Duodenal mucosa (tissue), 2 donors: Measurements from ENCODE around the gene CNTNAP2.

ENCODE experiments used
- H3K27ac ChIP-seq: one replicate; pipeline ENCODE4 v1.7.0; 2013; ENCODE audit warnings: low read depth, low read length
- H3K27me3 ChIP-seq, 2 donors: one replicate each; pipeline ENCODE4 v1.7.0; 2013; ENCODE audit warnings: low read length in 2 of 2, control low read depth in 1 of 2; ENCODE audit not compliant: insufficient read depth in 2 of 2, control insufficient read depth in 1 of 2
- H3K36me3 ChIP-seq, 2 donors: one replicate each; pipeline ENCODE4 v1.7.0; 2013; ENCODE audit warnings: low read length in 2 of 2, control low read depth in 1 of 2; ENCODE audit not compliant: insufficient read depth in 2 of 2, control insufficient read depth in 1 of 2
- H3K4me1 ChIP-seq, 2 donors: one replicate each; pipeline ENCODE4 v1.7.0; 2013; ENCODE audit warnings: low read length in 2 of 2, control low read depth in 1 of 2; ENCODE audit not compliant: insufficient read depth in 2 of 2, control insufficient read depth in 1 of 2
- H3K4me3 ChIP-seq, 2 donors: one replicate each; pipeline ENCODE4 v1.7.0; 2013; ENCODE audit warnings: low read length in 2 of 2, low read depth in 1 of 2
- H3K9ac ChIP-seq, 2 donors: one replicate each; pipeline ENCODE4 v1.7.0; 2013; ENCODE audit warnings: low read length in 2 of 2, low read depth in 1 of 2
- H3K9me3 ChIP-seq, 2 donors: one replicate each; pipeline ENCODE4 v1.7.0; 2013; ENCODE audit warnings: low read length in 2 of 2, control low read depth in 1 of 2; ENCODE audit not compliant: control insufficient read depth in 1 of 2

CNTNAP2 gene

DNA sequence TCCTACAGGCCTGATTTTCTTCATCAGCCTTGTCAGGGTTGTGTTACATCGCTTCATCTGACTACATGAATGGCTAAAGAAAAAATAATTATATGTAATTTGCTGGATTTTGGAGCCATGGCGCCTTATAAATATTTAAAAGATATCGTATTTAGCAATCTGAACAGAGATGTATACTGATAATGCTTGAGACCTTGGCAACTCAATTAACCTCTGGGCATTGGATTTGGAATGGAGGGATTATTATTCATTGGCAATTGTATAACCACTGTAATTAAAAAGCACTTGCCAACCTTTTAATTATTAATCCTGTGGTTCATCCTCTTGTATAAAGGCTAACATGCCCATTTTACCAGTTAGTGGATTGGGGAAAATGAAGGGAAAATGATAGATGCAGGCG lies 745.1 kb downstream of the CNTNAP2 start:
- H3K27me3 ChIP-seq: no peaks in the 10 kb centered on the region
- no peak overlapping the region for H3K4me3 ChIP-seq
- no peak overlapping the region for H3K27ac ChIP-seq
- no peaks in the 10 kb centered on the region for H3K36me3 ChIP-seq
- no peak overlapping the region for H3K9ac ChIP-seq
- H3K9me3 ChIP-seq: no peaks in the 10 kb centered on the region
- H3K4me1 ChIP-seq: no peaks in the 10 kb centered on the region

DNA sequence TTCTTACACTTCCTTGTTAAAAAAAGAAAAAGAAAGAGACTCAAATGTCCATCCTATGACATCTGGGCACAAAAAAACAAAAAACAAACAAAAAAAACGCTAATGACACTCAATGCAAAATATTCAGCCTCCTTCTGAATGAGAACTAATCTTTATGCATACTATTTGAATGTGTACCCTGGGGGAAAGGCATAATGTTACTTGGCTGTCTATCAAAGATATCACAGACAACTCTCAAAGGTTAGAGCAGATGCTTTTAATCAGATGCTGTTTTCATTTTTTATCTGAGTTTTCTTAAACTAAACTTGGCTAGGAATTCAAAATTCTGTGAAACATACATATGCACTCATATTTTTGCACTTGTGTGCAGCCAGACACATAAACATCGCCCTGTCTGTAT lies 745.8 kb downstream of the CNTNAP2 start:
- no peak overlapping the region for H3K27ac ChIP-seq
- H3K36me3 ChIP-seq: no peaks in the 10 kb centered on the region
- H3K9me3 ChIP-seq: no peaks in the 10 kb centered on the region
- no peak overlapping the region for H3K4me3 ChIP-seq
- H3K9ac ChIP-seq: no peak overlapping the region
- H3K4me1 ChIP-seq: no peaks in the 10 kb centered on the region
- H3K27me3 ChIP-seq: no peaks in the 10 kb centered on the region

DNA sequence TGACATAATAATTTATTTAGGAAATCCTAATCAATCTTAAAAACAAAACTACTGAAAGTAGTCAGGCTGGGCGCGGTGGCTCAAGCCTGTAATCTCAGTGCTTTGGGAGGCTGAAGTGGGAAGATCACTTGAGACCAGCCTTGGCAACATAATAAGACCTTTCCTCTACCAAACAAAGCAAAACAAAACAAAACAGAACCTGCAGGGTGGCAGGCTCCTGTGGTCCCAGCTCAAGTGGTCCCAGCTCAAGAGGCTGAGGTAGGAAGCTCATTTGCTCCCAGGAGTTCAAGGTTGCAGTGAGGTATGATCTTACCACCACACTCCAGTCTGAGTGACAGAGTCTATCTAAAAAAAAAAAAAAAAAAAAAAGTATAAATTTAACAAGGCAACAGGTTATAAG lies 748.0 kb downstream of the CNTNAP2 start:
- no peaks in the 10 kb centered on the region for H3K4me1 ChIP-seq
- H3K27me3 ChIP-seq: no peaks in the 10 kb centered on the region
- no peaks in the 10 kb centered on the region for H3K36me3 ChIP-seq
- H3K4me3 ChIP-seq: no peak overlapping the region
- no peak overlapping the region for H3K27ac ChIP-seq
- no peak overlapping the region for H3K9ac ChIP-seq
- no peaks in the 10 kb centered on the region for H3K9me3 ChIP-seq

DNA sequence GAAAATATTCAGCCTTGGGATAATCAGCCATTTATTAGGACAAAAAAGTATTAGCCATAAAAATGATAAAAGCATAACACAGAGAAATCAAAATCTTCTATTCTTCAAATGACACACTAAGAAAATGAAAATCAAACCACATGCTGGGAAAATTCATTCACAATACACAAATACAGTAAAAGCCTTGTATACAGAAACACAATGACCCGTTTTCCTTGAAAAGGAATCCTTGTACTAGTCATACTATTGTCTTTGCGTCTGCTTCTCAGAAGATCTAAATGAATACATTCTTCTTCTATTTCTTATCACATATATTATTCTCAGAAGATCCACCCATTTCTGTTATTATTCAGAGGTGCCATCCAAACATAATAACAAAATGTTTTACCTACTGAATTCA lies 749.1 kb downstream of the CNTNAP2 start:
- Histone ChIP-seq H3K27ac (no peak overlapping the region), H3K4me3 (no peak overlapping the region)

DNA sequence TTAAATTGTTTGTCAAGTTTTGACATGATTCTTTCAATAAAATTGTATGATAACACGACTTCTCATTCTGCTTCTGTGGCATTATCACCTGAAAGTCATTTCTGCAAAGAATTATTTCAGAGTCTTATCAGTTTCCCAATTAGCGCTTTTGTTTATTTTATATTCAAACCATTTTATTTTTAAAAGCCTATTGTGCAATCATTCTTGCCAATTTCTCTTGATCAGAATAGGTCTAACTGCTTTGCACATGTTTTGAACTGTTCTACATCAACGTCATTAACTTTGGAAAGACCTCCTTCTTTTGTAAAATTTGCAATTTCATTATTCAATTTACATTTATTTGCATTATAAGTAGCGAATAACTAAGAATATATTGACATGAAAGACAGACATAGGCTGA lies 758.1 kb downstream of the CNTNAP2 start:
- H3K4me1 ChIP-seq: no peaks in the 10 kb centered on the region
- H3K36me3 ChIP-seq: no peaks in the 10 kb centered on the region
- H3K9ac ChIP-seq: no peak overlapping the region
- H3K27me3 ChIP-seq: no peaks in the 10 kb centered on the region
- H3K27ac ChIP-seq: no peak overlapping the region
- no peak overlapping the region for H3K4me3 ChIP-seq
- H3K9me3 ChIP-seq: peaks cover 0 to 2% of the 10 kb centered on the region in 2 donors

More for the DNA sequence above, 749.1 kb downstream of the CNTNAP2 start:
- no peaks in the 10 kb centered on the region for H3K36me3 ChIP-seq
- H3K27me3 ChIP-seq: no peaks in the 10 kb centered on the region
- H3K4me1 ChIP-seq: no peaks in the 10 kb centered on the region
- no peak overlapping the region for H3K9ac ChIP-seq
- no peaks in the 10 kb centered on the region for H3K9me3 ChIP-seq

DNA sequence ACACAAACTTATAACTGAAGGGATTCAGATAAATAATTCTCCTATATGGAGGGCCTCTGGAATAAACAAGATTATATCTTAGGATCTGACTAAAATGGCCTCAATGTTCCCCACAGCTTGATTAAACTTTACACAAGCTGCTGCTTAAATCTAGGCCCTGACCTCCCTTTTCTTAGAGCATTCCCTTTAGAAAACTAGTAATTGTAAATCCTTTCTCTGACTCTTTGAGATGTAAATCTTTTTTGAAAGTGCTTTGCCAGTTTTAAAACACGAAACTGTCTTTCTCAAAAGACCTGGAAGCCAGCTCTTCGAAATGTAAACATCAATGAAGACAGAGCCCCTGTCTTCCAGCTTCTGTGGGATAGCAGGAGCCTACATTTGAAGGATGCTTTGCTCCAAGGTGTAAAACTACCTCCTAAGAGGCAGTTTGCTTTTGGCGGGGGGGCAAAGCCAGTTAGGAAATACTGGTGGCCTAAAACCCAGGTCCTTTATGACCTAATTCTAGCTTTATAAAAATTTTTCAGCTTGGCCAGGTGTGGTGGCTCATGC lies 758.7 kb downstream of the CNTNAP2 start:
- no peak overlapping the region for H3K4me3 ChIP-seq
- H3K36me3 ChIP-seq: no peaks in the 10 kb centered on the region
- H3K9me3 ChIP-seq: peaks cover 0 to 2% of the 10 kb centered on the region in 2 donors
- H3K27ac ChIP-seq: no peak overlapping the region
- H3K9ac ChIP-seq: no peak overlapping the region
- no peaks in the 10 kb centered on the region for H3K27me3 ChIP-seq
- no peaks in the 10 kb centered on the region for H3K4me1 ChIP-seq

DNA sequence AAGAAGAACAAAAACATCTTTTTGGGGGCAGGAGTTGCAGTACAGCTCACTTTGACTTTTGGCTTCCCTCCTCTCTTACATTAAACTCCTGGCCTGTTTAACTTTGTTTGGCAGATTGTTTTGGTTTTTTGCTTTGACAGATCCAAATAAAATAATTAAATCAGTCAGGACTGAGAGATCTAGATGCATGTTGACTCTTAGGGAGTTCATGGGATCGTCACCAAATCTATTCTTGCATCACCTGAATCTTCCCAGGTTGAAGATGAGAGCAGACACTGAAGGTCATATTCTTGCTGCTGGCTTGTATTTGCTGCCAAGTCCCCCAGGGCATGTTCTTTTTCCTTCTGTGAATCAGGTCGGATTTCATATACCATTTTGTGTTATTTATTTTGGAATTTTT lies 759.4 kb downstream of the CNTNAP2 start:
- Histone ChIP-seq H3K4me3 (no peak overlapping the region), H3K4me1 (no peaks in the 10 kb centered on the region), H3K27me3 (no peaks in the 10 kb centered on the region), H3K27ac (no peak overlapping the region), H3K9me3 (peaks cover 0 to 2% of the 10 kb centered on the region in 2 donors), H3K9ac (no peak overlapping the region), H3K36me3 (no peaks in the 10 kb centered on the region)

DNA sequence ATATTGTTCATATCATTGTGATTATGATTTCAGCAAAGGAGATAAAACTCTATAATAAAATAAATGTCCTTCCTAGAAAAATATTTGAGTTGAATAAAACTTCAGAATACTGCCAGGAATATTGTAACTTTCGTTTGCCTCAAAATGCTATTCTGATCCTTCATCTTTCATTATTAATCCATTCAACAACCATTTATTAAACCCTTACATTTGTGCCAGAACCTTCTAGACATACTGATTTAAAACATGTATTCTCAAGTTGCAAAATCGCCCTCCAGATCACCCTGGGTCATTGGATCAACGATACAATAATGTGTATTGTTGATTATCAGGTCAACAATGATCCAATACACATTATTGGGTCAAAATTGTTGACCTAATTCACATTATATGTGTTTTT lies 759.8 kb downstream of the CNTNAP2 start:
- H3K4me3 ChIP-seq: no peak overlapping the region
- H3K36me3 ChIP-seq: no peaks in the 10 kb centered on the region
- H3K4me1 ChIP-seq: no peaks in the 10 kb centered on the region
- peaks cover 0 to 2% of the 10 kb centered on the region in 2 donors for H3K9me3 ChIP-seq
- no peak overlapping the region for H3K9ac ChIP-seq
- H3K27me3 ChIP-seq: no peaks in the 10 kb centered on the region
- H3K27ac ChIP-seq: no peak overlapping the region

DNA sequence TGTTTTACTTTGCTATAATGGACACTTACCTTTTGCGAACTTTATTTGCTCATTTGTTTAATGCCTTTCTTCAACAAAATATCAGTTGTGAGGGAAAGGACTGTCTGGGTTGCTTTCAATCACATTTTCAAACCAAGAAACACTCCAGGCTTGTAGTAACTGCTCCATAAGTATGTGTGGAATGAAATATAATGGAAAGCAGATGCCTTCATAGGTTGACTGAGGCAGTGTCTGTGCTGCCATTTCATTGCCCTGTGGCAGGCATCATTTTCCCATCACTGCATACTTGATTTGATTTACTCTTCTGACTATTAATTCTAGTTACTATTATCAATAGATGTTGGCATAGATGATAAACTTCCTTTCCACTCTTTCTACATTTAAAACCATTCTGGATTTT lies 762.3 kb downstream of the CNTNAP2 start:
- H3K9me3 ChIP-seq: peaks cover 0 to 2% of the 10 kb centered on the region in 2 donors
- H3K27ac ChIP-seq: no peak overlapping the region
- no peak overlapping the region for H3K4me3 ChIP-seq
- no peaks in the 10 kb centered on the region for H3K27me3 ChIP-seq
- H3K4me1 ChIP-seq: no peaks in the 10 kb centered on the region
- no peaks in the 10 kb centered on the region for H3K36me3 ChIP-seq
- no peak overlapping the region for H3K9ac ChIP-seq

DNA sequence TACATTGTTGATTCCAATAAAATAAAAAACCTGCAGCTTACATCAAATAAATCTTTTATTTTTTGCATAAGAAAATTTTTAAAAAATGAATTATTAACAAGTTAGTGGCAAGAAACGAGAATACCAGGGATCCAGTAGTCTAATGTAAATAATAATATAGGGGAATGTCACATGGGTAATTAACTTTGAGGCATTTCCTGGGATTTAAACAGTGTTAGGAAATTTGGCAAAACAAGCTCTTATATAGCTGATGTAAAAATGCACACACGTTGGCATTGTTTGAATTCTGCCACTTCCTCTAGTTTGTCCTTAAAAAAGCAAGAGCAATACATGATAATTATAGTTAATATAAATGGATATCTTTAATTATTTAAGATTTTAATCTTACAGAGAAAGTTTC lies 768.6 kb downstream of the CNTNAP2 start:
- Histone ChIP-seq H3K27me3 (no peaks in the 10 kb centered on the region), H3K9ac (no peak overlapping the region), H3K4me1 (no peaks in the 10 kb centered on the region), H3K4me3 (no peak overlapping the region), H3K9me3 (peaks cover 0 to 4% of the 10 kb centered on the region in 2 donors), H3K27ac (no peak overlapping the region), H3K36me3 (no peaks in the 10 kb centered on the region)
